ENCODE measurements around the gene ST3GAL2.
"Not testable (repeated sequence)": the region's sequence is repeated elsewhere in the genome, so short reads cannot be mapped to it uniquely, and the experiment has no call there.

Gene ST3GAL2

DNA sequence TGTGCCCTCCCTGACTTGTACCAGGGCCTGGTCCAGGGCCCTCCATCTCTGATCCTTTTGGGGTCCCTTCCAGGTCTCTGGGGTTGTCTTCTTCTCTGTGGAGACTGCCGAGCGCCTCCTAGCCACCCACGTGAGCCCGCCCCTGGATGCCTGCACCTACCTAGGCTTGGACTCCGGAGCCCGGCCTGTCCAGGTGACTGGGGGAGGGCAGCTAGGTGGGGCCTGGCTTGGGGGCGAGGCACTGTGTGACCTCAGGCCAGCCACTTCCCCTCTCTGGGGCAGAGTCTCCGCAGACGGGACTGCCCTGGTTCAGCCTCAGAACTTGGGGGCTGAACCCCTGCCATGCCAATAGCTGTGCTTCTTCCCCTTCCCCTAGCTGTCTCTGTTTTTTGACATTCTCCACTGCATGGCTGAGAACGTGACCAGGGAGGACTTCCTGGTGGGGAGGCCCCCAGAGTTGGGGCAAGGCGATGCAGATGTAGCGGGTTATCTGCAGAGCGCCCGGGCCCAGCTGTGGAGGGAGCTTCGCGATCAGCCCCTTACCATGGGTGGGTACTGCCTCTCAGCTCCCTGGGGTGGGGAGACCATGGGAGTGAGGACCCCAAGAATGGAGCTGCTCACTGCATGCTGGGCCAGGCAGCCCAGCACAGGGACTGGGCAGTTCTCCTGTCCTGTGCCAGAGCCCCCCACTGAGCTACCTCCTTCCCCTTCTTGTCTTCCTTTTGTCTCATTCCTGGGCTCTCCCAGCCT lies 30.1 kb upstream of the ST3GAL2 start:
- in situ Hi-C loops (cut with MboI; ENCODE audit: low sequenced_read_pairs): no loop called here

DNA sequence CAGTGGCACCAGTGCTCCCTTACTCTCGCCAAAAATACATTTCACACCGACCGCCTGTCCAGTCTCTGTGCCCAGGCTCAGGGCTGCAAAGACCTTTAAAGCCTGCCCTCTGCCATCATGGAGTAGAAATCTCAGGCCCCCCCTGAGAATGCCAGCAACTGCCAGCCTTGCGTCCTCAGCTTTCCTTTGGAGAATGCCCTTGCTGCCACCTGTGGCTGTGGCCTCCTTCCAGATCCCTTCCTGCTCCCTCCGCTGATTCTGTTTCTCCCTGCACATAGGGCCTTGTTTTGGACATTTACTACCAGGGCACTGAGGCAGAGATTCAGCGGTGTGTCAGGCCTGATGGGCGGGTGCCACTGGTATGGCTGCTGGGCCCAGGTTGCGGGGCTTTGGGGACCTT lies 28.7 kb upstream of the ST3GAL2 start:
- in situ Hi-C loops (cut with MboI; ENCODE audit: low sequenced_read_pairs): no loop called here

GRCh38 chr16:70467113-70467512 lies 28.2 kb upstream of the ST3GAL2 start:
- in situ Hi-C loops (cut with MboI; ENCODE audit: low sequenced_read_pairs): no loop called here

DNA sequence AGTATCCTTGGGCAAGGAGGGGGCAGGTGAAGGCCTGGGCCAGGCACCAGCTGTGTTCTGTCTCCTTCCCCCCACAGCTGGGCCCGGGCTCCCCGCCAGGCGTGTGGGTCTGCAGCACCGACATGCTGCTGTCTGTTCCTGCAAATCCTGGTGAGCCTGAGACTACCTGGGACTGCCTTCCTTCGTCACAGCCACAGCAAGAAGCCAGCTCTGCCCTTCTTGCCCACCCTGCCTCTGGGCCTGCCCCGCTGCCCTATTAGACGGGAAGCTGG lies 27.8 kb upstream of the ST3GAL2 start:
- in situ Hi-C loops (cut with MboI; ENCODE audit: low sequenced_read_pairs): no loop called here

DNA sequence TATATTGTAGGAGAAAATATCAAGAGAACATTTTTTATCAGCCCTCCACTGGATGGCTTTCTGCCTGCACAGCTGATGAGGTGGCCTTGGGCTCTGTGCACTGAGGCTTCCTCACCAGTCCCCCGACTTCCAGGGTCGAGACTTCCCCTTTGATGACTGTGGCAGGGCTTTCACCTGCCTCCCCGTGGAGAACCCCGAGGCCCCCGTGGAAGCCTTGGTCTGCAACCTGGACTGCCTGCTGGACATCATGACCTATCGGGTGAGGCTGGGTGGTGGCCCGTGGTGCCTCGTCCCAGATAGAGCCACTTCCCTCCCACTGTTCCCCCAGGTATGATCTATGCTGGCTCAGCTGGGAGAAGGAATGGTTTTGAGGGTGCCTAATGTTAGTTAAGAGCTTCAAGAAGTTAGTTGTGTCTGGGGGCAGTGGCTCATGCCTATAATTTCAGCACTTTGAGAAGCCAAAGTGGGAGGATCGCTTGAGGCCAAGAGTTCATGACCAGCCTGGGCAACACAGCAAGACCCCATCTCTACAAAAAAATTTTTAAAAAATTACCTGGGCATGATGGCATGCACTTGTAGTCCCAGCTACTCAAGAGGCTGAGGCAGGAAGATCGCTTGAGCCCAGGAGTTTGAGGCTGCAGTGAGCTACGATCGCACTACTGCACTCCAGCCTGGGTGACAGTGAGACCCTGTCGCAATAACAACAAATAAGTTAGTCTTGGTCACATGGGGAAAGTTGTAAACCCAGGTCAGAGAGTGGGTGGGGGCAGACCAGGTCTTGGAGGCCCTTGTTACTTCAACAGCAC lies 27.3 kb upstream of the ST3GAL2 start:
- in situ Hi-C loops (cut with MboI; ENCODE audit: low sequenced_read_pairs): no loop called here

- in situ Hi-C loops (cut with MboI; ENCODE audit: low sequenced_read_pairs): no loop called here
These were observed 24.3 kb upstream of the ST3GAL2 start for GRCh38 chr16:70463235-70463634.

- in situ Hi-C loops (cut with MboI; ENCODE audit: low sequenced_read_pairs): no loop called here
These were observed 21.9 kb upstream of the ST3GAL2 start for GRCh38 chr16:70460737-70461261.

DNA sequence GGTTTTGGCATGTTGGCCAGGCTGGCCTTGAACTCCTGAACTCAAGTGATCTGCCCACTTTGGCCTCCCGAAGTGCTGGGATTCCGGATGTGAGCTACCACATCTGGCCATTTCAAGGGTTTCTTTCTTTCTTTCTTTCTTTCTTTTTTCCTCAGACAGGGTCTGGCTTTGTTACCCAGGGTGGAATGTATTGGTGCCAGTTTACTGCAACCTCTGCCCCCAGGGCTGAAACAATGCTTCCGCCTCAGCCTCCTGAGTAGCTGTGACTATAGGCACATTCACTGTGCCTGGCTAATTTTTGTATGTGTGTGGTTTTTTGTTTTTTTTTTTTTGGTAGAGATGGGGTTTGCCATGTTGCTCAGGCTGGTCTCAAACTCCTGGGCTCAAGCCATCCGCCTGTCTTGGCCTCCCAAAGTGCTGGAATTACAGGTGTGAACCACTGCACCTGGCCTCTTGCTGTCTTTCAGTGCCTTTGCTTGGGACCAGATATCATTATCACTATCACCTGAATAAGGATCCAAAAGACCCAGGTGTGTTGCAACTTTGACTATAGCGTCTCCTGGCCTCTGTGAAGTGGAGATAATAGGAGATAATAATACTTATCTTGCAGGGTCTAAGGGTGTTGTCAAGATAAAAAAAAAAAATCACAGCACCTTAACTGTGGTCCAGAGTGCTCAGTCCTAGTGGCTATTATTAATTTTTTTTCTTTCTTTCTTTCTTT lies 18.7 kb upstream of the ST3GAL2 start:
- in situ Hi-C loops (cut with MboI; ENCODE audit: low sequenced_read_pairs): no loop called here

- in situ Hi-C loops (cut with MboI; ENCODE audit: low sequenced_read_pairs): no loop called here
These were observed 17.0 kb upstream of the ST3GAL2 start for GRCh38 chr16:70455910-70456309.

- in situ Hi-C loops (cut with MboI; ENCODE audit: low sequenced_read_pairs): no loop called here
These were observed 15.5 kb upstream of the ST3GAL2 start, which contains the start of gene FCSK for GRCh38 chr16:70454222-70455034. FCSK (plus strand) TSS chr16:70454595; CDS start chr16:70463191, 8,596 bp downstream.

DNA sequence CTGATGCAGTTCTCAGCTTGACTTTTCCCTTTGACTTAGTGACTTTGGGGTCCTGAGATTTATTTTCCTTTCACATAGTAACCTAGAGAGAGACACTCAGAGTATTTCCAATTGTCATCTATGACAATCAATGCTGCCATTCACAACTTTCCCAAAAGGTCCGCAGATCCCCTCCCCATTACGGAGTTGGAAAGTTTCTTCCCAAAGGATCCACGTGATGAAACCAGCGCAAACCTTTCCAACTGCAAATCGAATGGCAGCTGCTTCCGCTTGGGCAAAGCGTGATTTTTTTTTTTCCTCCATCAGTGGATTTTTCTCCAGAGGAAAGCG lies 15.0 kb upstream of the ST3GAL2 start:
- in situ Hi-C loops (cut with MboI; ENCODE audit: low sequenced_read_pairs): no loop called here

- in situ Hi-C loops (cut with MboI; ENCODE audit: low sequenced_read_pairs): no loop called here
These were observed 14.4 kb upstream of the ST3GAL2 start for GRCh38 chr16:70453117-70453891.

DNA sequence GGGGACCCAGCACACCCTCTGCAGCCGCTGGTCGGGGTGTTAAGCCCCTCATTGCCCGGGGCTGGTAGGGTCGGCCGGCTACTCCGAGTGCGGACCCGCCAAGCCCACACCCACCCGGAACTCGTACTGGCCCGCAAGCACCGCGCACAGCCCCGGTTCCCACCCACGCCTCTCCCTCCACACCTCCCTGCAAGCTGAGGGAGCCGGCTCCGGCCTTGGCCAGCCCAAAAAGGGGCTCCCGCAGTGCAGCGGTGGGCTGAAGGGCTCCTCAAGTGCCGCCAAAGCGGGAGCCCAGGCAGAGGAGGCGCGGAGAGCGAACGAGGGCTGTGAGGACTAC lies 12.1 kb upstream of the ST3GAL2 start:
- in situ Hi-C loops (cut with MboI; ENCODE audit: low sequenced_read_pairs): not testable (repeated sequence)

DNA sequence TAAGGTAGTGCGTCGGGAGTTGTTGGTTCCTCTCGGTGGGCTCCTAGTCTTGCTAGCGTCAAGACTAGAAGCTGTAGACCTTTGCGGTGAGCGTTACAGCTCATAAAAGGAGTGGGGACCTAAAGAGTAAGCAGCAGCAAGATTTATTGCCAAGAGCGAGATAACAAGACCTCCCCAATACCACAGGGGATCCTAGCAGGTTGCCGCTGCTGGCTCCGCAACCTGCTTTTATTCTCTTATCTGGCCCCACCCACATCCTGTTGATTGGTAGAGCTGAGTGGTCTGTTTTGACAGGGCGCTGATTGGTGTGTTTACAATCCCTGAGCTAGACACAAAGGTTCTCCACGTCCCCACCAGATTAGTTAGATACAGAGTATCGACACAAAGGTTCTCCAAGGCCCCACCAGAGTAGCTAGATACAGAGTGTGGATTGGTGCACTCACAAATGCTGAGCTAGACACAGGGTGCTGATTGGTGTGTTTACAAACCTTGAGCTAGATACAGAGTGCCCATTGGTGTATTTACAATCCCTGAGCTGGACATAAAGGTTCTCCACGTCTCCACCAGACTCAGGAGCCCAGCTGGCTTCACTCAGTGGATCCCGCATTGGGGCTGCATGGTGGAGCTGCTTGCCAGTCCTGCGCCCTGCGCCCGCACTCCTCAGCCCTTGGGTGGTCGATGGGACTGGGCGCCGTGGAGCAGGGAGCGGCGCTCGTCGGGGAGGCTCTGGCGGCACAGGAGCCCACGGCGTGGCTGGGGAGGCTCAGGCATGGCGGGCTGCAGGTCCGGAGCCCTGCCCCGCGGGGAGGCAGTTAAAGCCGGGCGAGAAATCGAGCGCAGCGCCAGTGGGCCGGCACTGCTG lies 11.5 kb upstream of the ST3GAL2 start:
- in situ Hi-C loops (cut with MboI; ENCODE audit: low sequenced_read_pairs): not testable (repeated sequence)

GRCh38 chr16:70448075-70448474 lies 9.2 kb upstream of the ST3GAL2 start:
- in situ Hi-C loops (cut with MboI; ENCODE audit: low sequenced_read_pairs): no loop called here

DNA sequence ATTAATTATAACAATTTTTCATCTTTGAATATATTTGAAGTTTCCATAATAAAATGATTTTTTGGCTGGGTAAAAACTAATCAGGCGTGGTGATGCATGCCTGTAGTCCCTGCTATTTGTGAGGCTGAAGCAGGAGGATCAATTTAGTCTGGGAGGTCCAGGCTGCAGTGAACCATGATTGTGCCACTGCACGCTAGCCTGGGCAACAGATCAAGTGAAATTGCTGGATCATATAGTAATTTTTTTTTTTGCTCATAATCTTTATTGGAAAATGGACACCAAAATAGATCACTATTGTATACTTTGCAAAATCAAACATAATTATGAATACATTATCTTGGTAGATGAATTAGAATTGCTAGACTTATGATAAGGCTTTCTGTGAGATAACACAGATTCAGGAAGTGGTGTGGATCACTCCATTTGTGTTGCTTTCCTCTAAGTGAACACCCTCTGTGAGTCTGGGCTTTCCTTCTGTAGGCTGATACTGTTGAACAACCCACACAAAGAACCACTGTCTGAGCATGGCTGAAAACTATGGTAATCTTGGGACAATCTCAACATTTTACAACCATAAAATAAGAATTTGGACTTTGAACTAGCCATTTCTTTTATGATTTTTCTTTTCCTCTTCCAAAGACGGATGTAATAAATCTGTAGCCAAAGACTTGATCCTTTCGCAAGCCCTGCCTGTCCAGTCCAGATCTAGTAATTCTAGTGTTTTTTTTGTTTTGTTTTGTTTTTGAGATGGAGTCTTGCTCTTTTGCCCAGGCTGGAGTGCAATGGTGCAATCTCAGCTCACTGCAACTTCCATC lies 5.6 kb upstream of the ST3GAL2 start:
- in situ Hi-C loops (cut with MboI; ENCODE audit: low sequenced_read_pairs): no loop called here

DNA sequence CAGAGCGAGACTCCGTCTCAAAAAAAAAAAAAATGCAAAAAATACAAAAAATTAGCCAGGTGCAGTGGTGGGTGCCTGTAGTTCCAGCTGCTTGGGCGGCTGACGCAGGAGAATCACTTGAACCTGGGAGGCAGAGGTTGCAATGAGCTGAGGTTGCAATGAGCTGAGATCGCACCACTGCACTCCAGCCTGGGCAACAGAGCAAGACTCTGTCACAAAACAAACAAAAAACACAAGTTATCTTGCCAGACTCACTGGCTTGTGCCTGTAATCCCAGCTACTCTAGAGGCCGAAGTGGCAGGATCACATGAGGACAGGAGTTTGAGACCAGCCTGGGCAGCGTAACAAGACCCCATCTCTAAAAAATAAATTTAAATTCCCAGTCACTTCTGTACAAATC lies 3.4 kb upstream of the ST3GAL2 start:
- in situ Hi-C loops (cut with MboI; ENCODE audit: low sequenced_read_pairs): no loop called here

GRCh38 chr16:70441406-70441990 lies 2.6 kb upstream of the ST3GAL2 start:
- in situ Hi-C loops (cut with MboI; ENCODE audit: low sequenced_read_pairs): no loop called here
